ENCODE measurements around the gene PAK4. TPM values are rescaled to one million over a fixed set of nuclear protein-coding genes. Genes with fewer than 3 reads are reported as not detected.
A peak's percentile ranks its signal among the peaks of the same experiment; 100 is the strongest.

The PAK4 gene
- total and polyA plus RNA-seq, 9 of the 15 experiments (the other 6 are each of a cell fraction or from before 2014, with no cell fraction given), result 0.21 to 33.5 (median 5.8) TPM

DNA sequence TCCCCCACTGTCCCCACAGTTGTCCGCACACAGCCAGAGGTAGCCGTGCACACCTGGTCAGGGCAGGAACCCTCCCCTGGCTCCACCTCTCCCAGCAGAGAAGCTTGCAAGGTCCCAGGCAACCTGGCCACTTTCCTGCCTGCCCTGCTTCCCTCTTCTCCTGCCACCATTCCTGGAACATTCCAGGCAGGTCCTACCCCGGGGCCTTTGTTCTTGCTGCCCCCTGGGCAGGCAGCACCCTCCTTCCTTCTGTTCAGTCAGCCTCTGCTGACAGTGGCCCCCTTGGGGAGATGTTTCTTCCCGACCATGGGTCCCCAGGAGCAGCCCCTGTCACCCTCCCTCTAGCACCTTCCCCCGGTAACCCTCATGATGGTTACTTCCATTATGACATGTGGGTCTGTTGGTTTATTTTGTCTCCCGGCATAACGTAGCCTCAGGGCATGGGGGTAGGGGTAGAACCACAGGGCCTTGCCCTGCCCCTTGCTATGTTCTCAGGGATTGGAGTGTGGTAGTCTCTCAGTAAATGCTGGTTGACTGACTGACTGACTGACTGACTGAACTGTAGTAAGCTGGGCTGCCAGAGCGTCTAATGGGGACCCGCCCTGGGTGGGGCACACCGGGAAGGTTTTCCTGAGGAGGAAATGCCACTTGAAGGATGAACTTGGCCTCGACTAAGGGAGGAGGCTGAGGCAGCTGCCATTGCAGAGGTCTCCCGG, 10.8 kb downstream of the PAK4 start:
- Histone ChIP-seq H3K4me3 (no peak overlapping the region), H3K36me3 (ENCODE audit: control insufficient read depth, insufficient read depth, low read length) (0 out of 3 replicates have a peak, but pooled peaks cover 2% of the 10 kb centered on the region), H3K27me3 (ENCODE audit: control insufficient read depth in 2 of 2, insufficient read depth in 2 of 2, low read length in 2 of 2) (no peaks in the 10 kb centered on the region), H3K27ac (ENCODE audit: extremely low read depth, low read depth, low read length) (no peak overlapping the region), H3K9ac (ENCODE audit: insufficient read depth in 1 of 2, low read depth in 2 of 2, low read length in 2 of 2) (peak overlapping the region in 1 of 2 experiments; percentile 65; a peak in 2 of 4 replicates), H3K79me2 (ENCODE audit: control insufficient read depth, insufficient read depth, low read length) (peaks cover 90% of the 10 kb centered on the region), H3K9me1 (ENCODE audit: control insufficient read depth, insufficient read depth, low read length) (peaks cover 5% of the 10 kb centered on the region), H2AFZ (ENCODE audit: low read depth, low read length) (no peak overlapping the region), H4K20me1 (replicated peaks; ENCODE audit: control insufficient read depth, insufficient read depth, low read length) (peaks cover 59% of the 10 kb centered on the region), H3K4me1 (replicated peaks in 1 of 2; ENCODE audit: control insufficient read depth in 2 of 2, insufficient read depth in 2 of 2, low read length in 2 of 2) (peaks cover 40 to 64% of the 10 kb centered on the region in 2 experiments), H3K4me2 (ENCODE audit: insufficient read depth, low read length) (no peak overlapping the region), H3K9me3 (replicated peaks; ENCODE audit: control insufficient read depth, insufficient read depth, low read depth, low read length) (no peaks in the 10 kb centered on the region)
- no peak for ATAC-seq
- FAIRE-seq, result no peak
- no peak for DNase-seq (ENCODE audit: extremely low read depth in 1 of 4, low spot score in 3 of 4)
- 56% methylated on average over 12 of the region's 12 CpGs for WGBS (ENCODE audit: insufficient coverage, low coverage, missing lambda C conversion rate)
- intact Hi-C loops (cut with micrococcal nuclease), result no loop called here
- in situ Hi-C loops (cut with MboI), result no loop called here
- BruUV-seq (replicated peaks), result no TSS peak
- ChIA-PET POLR2A (interaction anchor here (0.5 to 0.8 kb wide), 3 partner anchors 9 to 618 kb away, joined by 3 to 4 read pairs (median 3); no protein-coding TSS in a partner anchor), CTCF (ENCODE audit: low intra/inter-chr PET ratio) (no interaction called here)
- TF ChIP-seq ZC3H11A (IDR thresholded peaks at IDR 0.05; ENCODE audit: low read depth, low read length), result no peak
- TF ChIP-seq ZNF282 (CRISPR knock-in tag; IDR thresholded peaks at IDR 0.05), result no peak
- no peak for TF ChIP-seq KLF1 (tag; IDR thresholded peaks at IDR 0.05)
- TF ChIP-seq ZNF384 (IDR thresholded peaks at IDR 0.05; ENCODE audit: low read depth, low read length), result no peak
- TF ChIP-seq ARID3B (CRISPR knock-in tag; IDR thresholded peaks at IDR 0.05; ENCODE audit: borderline replicate concordance), result no peak
- no peak for TF ChIP-seq RFX5 (IDR thresholded peaks at IDR 0.05; ENCODE audit: low read depth, low read length)
- no peak for TF ChIP-seq TEAD1 (CRISPR knock-in tag; IDR thresholded peaks at IDR 0.05)
- no peak for TF ChIP-seq ZKSCAN8 (CRISPR knock-in tag; IDR thresholded peaks at IDR 0.05)
